HepG2 (cell line): ENCODE measurements around the gene MICA. TPM values are rescaled to one million over a fixed set of nuclear protein-coding genes. Genes with fewer than 3 reads are reported as not detected.

Source experiments
- CHD2 ChIP-seq: IDR thresholded peaks from 2 replicates; pipeline ENCODE4 v1.6.1; 2011; ENCODE audit warnings: low read depth, low read length, improper control_type of control experiment
- HNF4A ChIP-seq: sonication (generic); formaldehyde crosslinking; IDR thresholded peaks from 2 replicates; pipeline ENCODE4 v1.4.0; 2020; ENCODE audit warnings: missing genetic modification reagents
- MAF1 ChIP-seq: sonication (generic); formaldehyde crosslinking; IDR thresholded peaks from 2 replicates; pipeline ENCODE4 v1.5.0; 2020; ENCODE audit warnings: missing genetic modification reagents, borderline replicate concordance
- MIXL1 ChIP-seq: IDR thresholded peaks from 2 replicates; pipeline ENCODE4 v1.6.1; 2016
- NFKBIZ ChIP-seq: IDR thresholded peaks from 2 replicates; pipeline ENCODE4 v1.6.1; 2018; ENCODE audit warnings: missing genetic modification reagents, missing compliant biosample characterization
- SAP130 ChIP-seq: IDR thresholded peaks from 2 replicates; pipeline ENCODE4 v1.6.1; 2016; ENCODE audit warnings: low read depth
- ZFP37 ChIP-seq: sonication (generic); formaldehyde crosslinking; IDR thresholded peaks from 2 replicates; pipeline ENCODE4 v1.4.0; 2020; ENCODE audit warnings: missing genetic modification reagents, borderline replicate concordance
- ZFP62 ChIP-seq: sonication (generic); formaldehyde crosslinking; IDR thresholded peaks from 2 replicates; pipeline ENCODE4 v1.4.0; 2020; ENCODE audit warnings: missing genetic modification reagents
- ZFP82 ChIP-seq: sonication (generic); formaldehyde crosslinking; IDR thresholded peaks from 2 replicates; pipeline ENCODE4 v1.5.1; 2020; ENCODE audit warnings: mild to moderate bottlenecking, missing genetic modification reagents, borderline replicate concordance
- ZNF253 ChIP-seq: sonication (generic); formaldehyde crosslinking; IDR thresholded peaks from 2 replicates; pipeline ENCODE4 v1.8.0; 2022; ENCODE audit warnings: mild to moderate bottlenecking, missing genetic modification reagents, borderline replicate concordance
- ZNF30 ChIP-seq: sonication (generic); formaldehyde crosslinking; IDR thresholded peaks from 2 replicates; pipeline ENCODE4 v1.5.0; 2020; ENCODE audit warnings: mild to moderate bottlenecking, missing genetic modification reagents
- ZNF432 ChIP-seq: sonication (generic); formaldehyde crosslinking; IDR thresholded peaks from 2 replicates; pipeline ENCODE4 v1.5.0; 2020; ENCODE audit warnings: missing genetic modification reagents, mild to moderate bottlenecking, borderline replicate concordance
- ZNF484 ChIP-seq: sonication (generic); formaldehyde crosslinking; IDR thresholded peaks from 2 replicates; pipeline ENCODE4 v1.5.1; 2020; ENCODE audit warnings: mild to moderate bottlenecking, low read depth, missing genetic modification reagents, borderline replicate concordance
- ZNF605 ChIP-seq: sonication (generic); formaldehyde crosslinking; IDR thresholded peaks from 2 replicates; pipeline ENCODE4 v1.8.0; 2022; ENCODE audit warnings: mild to moderate bottlenecking, missing genetic modification reagents
- ZNF766 ChIP-seq: sonication (generic); formaldehyde crosslinking; IDR thresholded peaks from 2 replicates; pipeline ENCODE4 v1.5.0; 2020; ENCODE audit warnings: missing genetic modification reagents, borderline replicate concordance
- ZNF816 ChIP-seq: sonication (generic); formaldehyde crosslinking; IDR thresholded peaks from 2 replicates; pipeline ENCODE4 v1.8.0; 2022; ENCODE audit warnings: missing genetic modification reagents, mild to moderate bottlenecking, borderline replicate concordance
- ZNF879 ChIP-seq: sonication (generic); formaldehyde crosslinking; IDR thresholded peaks from 2 replicates; pipeline ENCODE4 v1.8.1; 2023; ENCODE audit warnings: missing genetic modification reagents
- ZSCAN9 ChIP-seq: IDR thresholded peaks from 2 replicates; pipeline ENCODE4 v1.6.1; 2016; ENCODE audit warnings: borderline replicate concordance
- polyA plus RNA-seq, 8 experiments: library from polyadenylated mRNA; depleted of rRNA in 3 of 8; stranded (reverse) in 7 of 8; unstranded in 1 of 8; fragments of >200 nt; fragmentation: Illumina TruSeq in 4 of 8; extraction: Trizol in 4 of 8; gene quantifications; 2 replicates each; pipeline versions ENCODE4 v1.2.1 to v1.2.3, GENCODE V29; 2011 to 2016; ENCODE audit warnings: low read depth in 4 of 8, missing spikeins in 1 of 8, mixed read lengths in 1 of 8; ENCODE audit not compliant: insufficient read depth in 1 of 8
- total RNA-seq, 5 experiments: library from RNA; depleted of rRNA; stranded (reverse); fragments of >200 nt; fragmentation: Illumina TruSeq; extraction: Trizol; gene quantifications; 2 replicates each; pipeline ENCODE4 v1.2.3, GENCODE V29; 2016; ENCODE audit warnings: low read depth in 1 of 5
- TF ChIP-seq, protein P1 (sequence below): IDR thresholded peaks from 2 replicates; pipeline ENCODE4 v1.6.1; 2018; ENCODE audit warnings: missing genetic modification reagents
- TF ChIP-seq, protein P2 (sequence below): sonication (generic); formaldehyde crosslinking; IDR thresholded peaks from 2 replicates; pipeline ENCODE4 v1.8.0; 2022; ENCODE audit warnings: mild to moderate bottlenecking, missing genetic modification reagents, moderate library complexity
- TF ChIP-seq, protein P3 (sequence below): IDR thresholded peaks from 2 replicates; pipeline ENCODE4 v1.6.1; 2016
- TF ChIP-seq, protein P4 (sequence below): sonication (generic); formaldehyde crosslinking; IDR thresholded peaks from 2 replicates; pipeline ENCODE4 v1.4.0; 2020; ENCODE audit warnings: low read depth, mild to moderate bottlenecking, missing genetic modification reagents
- TF ChIP-seq, protein P5 (sequence below): sonication (generic); formaldehyde crosslinking; IDR thresholded peaks from 2 replicates; pipeline ENCODE4 v1.4.0; 2020; ENCODE audit warnings: mild to moderate bottlenecking, missing genetic modification reagents
- TF ChIP-seq, protein P6 (sequence below): sonication (generic); formaldehyde crosslinking; IDR thresholded peaks from 2 replicates; pipeline ENCODE4 v1.9.0; 2021; ENCODE audit warnings: missing genetic modification reagents, mild to moderate bottlenecking, borderline replicate concordance

The MICA gene
- total and polyA plus RNA-seq, 2 of the 13 experiments (the other 11 are each of a cell fraction or from before 2014, with no cell fraction given), result 21.6 to 38.1 TPM

DNA sequence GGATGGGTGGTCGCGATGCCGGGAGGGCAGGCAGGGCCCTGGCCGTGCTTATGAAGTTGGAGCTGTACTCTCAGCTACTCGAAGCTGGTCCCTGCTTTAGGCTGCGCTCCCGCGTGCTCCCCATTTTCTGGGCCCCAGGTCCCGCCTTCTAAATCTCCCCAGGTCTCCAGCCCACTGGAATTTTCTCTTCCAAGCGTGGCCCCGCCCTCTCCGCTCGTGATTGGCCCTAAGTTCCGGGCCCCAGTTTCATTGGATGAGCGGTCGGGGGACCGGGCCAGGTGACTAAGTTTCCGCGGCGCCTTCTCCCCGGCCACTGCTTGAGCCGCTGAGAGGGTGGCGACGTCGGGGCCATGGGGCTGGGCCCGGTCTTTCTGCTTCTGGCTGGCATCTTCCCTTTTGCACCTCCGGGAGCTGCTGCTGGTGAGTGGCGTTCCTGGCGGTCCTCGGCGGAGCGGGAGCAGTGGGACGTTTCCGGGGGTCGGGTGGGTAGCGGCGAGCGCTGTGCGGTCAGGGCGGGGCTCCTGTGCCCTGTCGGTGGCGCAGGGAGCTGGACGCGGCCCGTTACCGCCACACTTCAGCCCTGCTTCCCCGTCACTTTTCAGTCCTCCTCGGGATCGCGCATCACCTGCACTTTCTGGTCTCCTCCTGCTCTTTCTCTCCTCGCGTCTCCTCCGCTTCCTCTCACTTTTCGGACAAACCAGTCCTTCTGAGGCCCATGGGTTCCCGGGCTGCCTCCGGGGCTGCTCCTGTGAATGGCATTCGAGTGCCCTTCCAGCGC is at the start of gene MICA (continued):
- TF ChIP-seq CHD2, result no peak
- TF ChIP-seq SAP130 (CRISPR knock-in tag), result peak; percentile 87
- no peak; the same call in 1 of the 2 replicates for TF ChIP-seq NFKBIZ (CRISPR knock-in tag)
- TF ChIP-seq ZNF605 (CRISPR knock-in tag), result peak; percentile 83; the same call in 1 of the 2 replicates
- TF ChIP-seq, protein P1, sequence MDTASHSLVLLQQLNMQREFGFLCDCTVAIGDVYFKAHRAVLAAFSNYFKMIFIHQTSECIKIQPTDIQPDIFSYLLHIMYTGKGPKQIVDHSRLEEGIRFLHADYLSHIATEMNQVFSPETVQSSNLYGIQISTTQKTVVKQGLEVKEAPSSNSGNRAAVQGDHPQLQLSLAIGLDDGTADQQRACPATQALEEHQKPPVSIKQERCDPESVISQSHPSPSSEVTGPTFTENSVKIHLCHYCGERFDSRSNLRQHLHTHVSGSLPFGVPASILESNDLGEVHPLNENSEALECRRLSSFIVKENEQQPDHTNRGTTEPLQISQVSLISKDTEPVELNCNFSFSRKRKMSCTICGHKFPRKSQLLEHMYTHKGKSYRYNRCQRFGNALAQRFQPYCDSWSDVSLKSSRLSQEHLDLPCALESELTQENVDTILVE (CRISPR knock-in tag), result 0 out of 2 replicates have a peak, but pooled peaks have one; percentile 49
- TF ChIP-seq MIXL1 (CRISPR knock-in tag), result no peak
- peak; percentile 18; the same call in 1 of the 2 replicates for TF ChIP-seq ZNF253 (CRISPR knock-in tag)
- peak; percentile 18; the same call in 1 of the 2 replicates for TF ChIP-seq ZNF432 (CRISPR knock-in tag)
- TF ChIP-seq, protein P2, sequence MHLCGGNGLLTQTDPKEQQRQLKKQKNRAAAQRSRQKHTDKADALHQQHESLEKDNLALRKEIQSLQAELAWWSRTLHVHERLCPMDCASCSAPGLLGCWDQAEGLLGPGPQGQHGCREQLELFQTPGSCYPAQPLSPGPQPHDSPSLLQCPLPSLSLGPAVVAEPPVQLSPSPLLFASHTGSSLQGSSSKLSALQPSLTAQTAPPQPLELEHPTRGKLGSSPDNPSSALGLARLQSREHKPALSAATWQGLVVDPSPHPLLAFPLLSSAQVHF (CRISPR knock-in tag), result peak; percentile 94
- peak; percentile 71; the same call in 1 of the 2 replicates for TF ChIP-seq MAF1 (CRISPR knock-in tag)
- TF ChIP-seq, protein P3, sequence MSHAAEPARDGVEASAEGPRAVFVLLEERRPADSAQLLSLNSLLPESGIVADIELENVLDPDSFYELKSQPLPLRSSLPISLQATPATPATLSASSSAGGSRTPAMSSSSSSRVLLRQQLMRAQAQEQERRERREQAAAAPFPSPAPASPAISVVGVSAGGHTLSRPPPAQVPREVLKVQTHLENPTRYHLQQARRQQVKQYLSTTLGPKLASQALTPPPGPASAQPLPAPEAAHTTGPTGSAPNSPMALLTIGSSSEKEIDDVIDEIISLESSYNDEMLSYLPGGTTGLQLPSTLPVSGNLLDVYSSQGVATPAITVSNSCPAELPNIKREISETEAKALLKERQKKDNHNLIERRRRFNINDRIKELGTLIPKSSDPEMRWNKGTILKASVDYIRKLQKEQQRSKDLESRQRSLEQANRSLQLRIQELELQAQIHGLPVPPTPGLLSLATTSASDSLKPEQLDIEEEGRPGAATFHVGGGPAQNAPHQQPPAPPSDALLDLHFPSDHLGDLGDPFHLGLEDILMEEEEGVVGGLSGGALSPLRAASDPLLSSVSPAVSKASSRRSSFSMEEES, result peak; percentile 46; the same call in 1 of the 2 replicates
- TF ChIP-seq, protein P4, sequence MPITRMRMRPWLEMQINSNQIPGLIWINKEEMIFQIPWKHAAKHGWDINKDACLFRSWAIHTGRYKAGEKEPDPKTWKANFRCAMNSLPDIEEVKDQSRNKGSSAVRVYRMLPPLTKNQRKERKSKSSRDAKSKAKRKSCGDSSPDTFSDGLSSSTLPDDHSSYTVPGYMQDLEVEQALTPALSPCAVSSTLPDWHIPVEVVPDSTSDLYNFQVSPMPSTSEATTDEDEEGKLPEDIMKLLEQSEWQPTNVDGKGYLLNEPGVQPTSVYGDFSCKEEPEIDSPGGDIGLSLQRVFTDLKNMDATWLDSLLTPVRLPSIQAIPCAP (CRISPR knock-in tag), result 0 out of 2 replicates have a peak, but pooled peaks have one; percentile 19
- no peak for TF ChIP-seq ZFP82 (CRISPR knock-in tag)
- TF ChIP-seq ZNF879 (CRISPR knock-in tag), result peak; percentile 99
- peak; percentile 95 for TF ChIP-seq ZFP37 (CRISPR knock-in tag)
- TF ChIP-seq, protein P5, sequence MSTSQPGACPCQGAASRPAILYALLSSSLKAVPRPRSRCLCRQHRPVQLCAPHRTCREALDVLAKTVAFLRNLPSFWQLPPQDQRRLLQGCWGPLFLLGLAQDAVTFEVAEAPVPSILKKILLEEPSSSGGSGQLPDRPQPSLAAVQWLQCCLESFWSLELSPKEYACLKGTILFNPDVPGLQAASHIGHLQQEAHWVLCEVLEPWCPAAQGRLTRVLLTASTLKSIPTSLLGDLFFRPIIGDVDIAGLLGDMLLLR, result peak; percentile 23
- TF ChIP-seq ZSCAN9, result peak; percentile 62; the same call in 1 of the 2 replicates
- peak; percentile 93; the same call in 1 of the 2 replicates for TF ChIP-seq ZNF766
- no peak for TF ChIP-seq HNF4A
- TF ChIP-seq, protein P6, sequence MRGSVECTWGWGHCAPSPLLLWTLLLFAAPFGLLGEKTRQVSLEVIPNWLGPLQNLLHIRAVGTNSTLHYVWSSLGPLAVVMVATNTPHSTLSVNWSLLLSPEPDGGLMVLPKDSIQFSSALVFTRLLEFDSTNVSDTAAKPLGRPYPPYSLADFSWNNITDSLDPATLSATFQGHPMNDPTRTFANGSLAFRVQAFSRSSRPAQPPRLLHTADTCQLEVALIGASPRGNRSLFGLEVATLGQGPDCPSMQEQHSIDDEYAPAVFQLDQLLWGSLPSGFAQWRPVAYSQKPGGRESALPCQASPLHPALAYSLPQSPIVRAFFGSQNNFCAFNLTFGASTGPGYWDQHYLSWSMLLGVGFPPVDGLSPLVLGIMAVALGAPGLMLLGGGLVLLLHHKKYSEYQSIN (CRISPR knock-in tag), result no peak
- no peak for TF ChIP-seq ZFP62 (CRISPR knock-in tag)
- peak; percentile 90; the same call in 1 of the 2 replicates for TF ChIP-seq ZNF30
- no peak for TF ChIP-seq ZNF484
- no peak for TF ChIP-seq ZNF816
